ENCODE data around the gene GTF2H2C. TPM values are rescaled to one million over a fixed set of nuclear protein-coding genes. Genes with fewer than 3 reads are reported as not detected.
"Not testable (repeated sequence)": the region's sequence is repeated elsewhere in the genome, so short reads cannot be mapped to it uniquely, and the experiment has no call there.

The GTF2H2C gene
- total and polyA plus RNA-seq, 4 donors = 18.3 to 83.4 (median 26.7) TPM

- H3K9me3 ChIP-seq (ENCODE audit: control insufficient read depth in 4 of 4, insufficient read depth in 3 of 4, low read length in 3 of 4) = no peaks in the 10 kb centered on the region
- peaks cover 0 to 6% (median 3%) of the 10 kb centered on the region in 5 donors for H3K4me1 ChIP-seq (ENCODE audit: control insufficient read depth in 5 of 5, insufficient read depth in 5 of 5, low read length in 5 of 5)
- no peak for TF ChIP-seq CTCF (IDR thresholded peaks at IDR 0.05; ENCODE audit: control extremely low read depth, extremely low read depth)
- H3K36me3 ChIP-seq (ENCODE audit: control insufficient read depth in 4 of 4, insufficient read depth in 4 of 4, low read length in 4 of 4) = no peaks in the 10 kb centered on the region
- 32 to 33% methylated on average over 3 of the region's 3 CpGs for WGBS, 2 donors
- no peak for ATAC-seq (ENCODE audit: insufficient read depth, low FRiP score)
- no peak overlapping the region for H3K9ac ChIP-seq (ENCODE audit: insufficient read depth in 1 of 2, low read length in 2 of 2)
- no peaks in the 10 kb centered on the region for H3K27me3 ChIP-seq (ENCODE audit: control insufficient read depth in 3 of 3, insufficient read depth in 3 of 3, low read length in 2 of 3)
- no peak for DNase-seq
- no peak overlapping the region for H3K4me3 ChIP-seq
- H3K27ac ChIP-seq (ENCODE audit: low read depth in 1 of 2, low read length in 1 of 2) = no peak overlapping the region
These were observed 28.6 kb upstream of the GTF2H2C start for GRCh38 chr5:69531406-69531801.

GRCh38 chr5:69537911-69538310 is 22.1 kb upstream of the GTF2H2C start:
- H3K36me3 ChIP-seq (ENCODE audit: control insufficient read depth in 4 of 4, insufficient read depth in 4 of 4, low read length in 4 of 4); H3K4me3 ChIP-seq; H3K9ac ChIP-seq (ENCODE audit: insufficient read depth in 1 of 2, low read length in 2 of 2); DNase-seq; ATAC-seq (ENCODE audit: insufficient read depth, low FRiP score); H3K27ac ChIP-seq (ENCODE audit: low read depth in 1 of 2, low read length in 1 of 2); H3K27me3 ChIP-seq (ENCODE audit: control insufficient read depth in 3 of 3, insufficient read depth in 3 of 3, low read length in 2 of 3); H3K9me3 ChIP-seq (ENCODE audit: control insufficient read depth in 4 of 4, insufficient read depth in 3 of 4, low read length in 3 of 4); H3K4me1 ChIP-seq (ENCODE audit: control insufficient read depth in 5 of 5, insufficient read depth in 5 of 5, low read length in 5 of 5): not testable (repeated sequence)
- WGBS, 2 donors = 89 to 92% methylated on average over 2 to 3 of the region's 3 CpGs

GRCh38 chr5:69538735-69539134 is 21.3 kb upstream of the GTF2H2C start:
- not testable (repeated sequence) for H3K27ac ChIP-seq (ENCODE audit: low read depth in 1 of 2, low read length in 1 of 2); H3K36me3 ChIP-seq (ENCODE audit: control insufficient read depth in 4 of 4, insufficient read depth in 4 of 4, low read length in 4 of 4); H3K4me3 ChIP-seq; DNase-seq; H3K27me3 ChIP-seq (ENCODE audit: control insufficient read depth in 3 of 3, insufficient read depth in 3 of 3, low read length in 2 of 3); ATAC-seq (ENCODE audit: insufficient read depth, low FRiP score); H3K9me3 ChIP-seq (ENCODE audit: control insufficient read depth in 4 of 4, insufficient read depth in 3 of 4, low read length in 3 of 4); H3K9ac ChIP-seq (ENCODE audit: insufficient read depth in 1 of 2, low read length in 2 of 2); H3K4me1 ChIP-seq (ENCODE audit: control insufficient read depth in 5 of 5, insufficient read depth in 5 of 5, low read length in 5 of 5)
- 88 to 100% methylated on average over 1 of the region's 2 CpGs for WGBS, 2 donors

- DNase-seq; H3K4me3 ChIP-seq; H3K4me1 ChIP-seq (ENCODE audit: control insufficient read depth in 5 of 5, insufficient read depth in 5 of 5, low read length in 5 of 5); H3K9ac ChIP-seq (ENCODE audit: insufficient read depth in 1 of 2, low read length in 2 of 2); ATAC-seq (ENCODE audit: insufficient read depth, low FRiP score); H3K9me3 ChIP-seq (ENCODE audit: control insufficient read depth in 4 of 4, insufficient read depth in 3 of 4, low read length in 3 of 4); H3K36me3 ChIP-seq (ENCODE audit: control insufficient read depth in 4 of 4, insufficient read depth in 4 of 4, low read length in 4 of 4); H3K27me3 ChIP-seq (ENCODE audit: control insufficient read depth in 3 of 3, insufficient read depth in 3 of 3, low read length in 2 of 3); H3K27ac ChIP-seq (ENCODE audit: low read depth in 1 of 2, low read length in 1 of 2): not testable (repeated sequence)
- no CpG with 5 or more reads among the region's 1 CpG for WGBS, 2 donors
These were observed 18.6 kb upstream of the GTF2H2C start for GRCh38 chr5:69541347-69541746.

- H3K9me3 ChIP-seq (ENCODE audit: control insufficient read depth in 4 of 4, insufficient read depth in 3 of 4, low read length in 3 of 4); H3K36me3 ChIP-seq (ENCODE audit: control insufficient read depth in 4 of 4, insufficient read depth in 4 of 4, low read length in 4 of 4); ATAC-seq (ENCODE audit: insufficient read depth, low FRiP score); H3K27ac ChIP-seq (ENCODE audit: low read depth in 1 of 2, low read length in 1 of 2); H3K27me3 ChIP-seq (ENCODE audit: control insufficient read depth in 3 of 3, insufficient read depth in 3 of 3, low read length in 2 of 3); H3K9ac ChIP-seq (ENCODE audit: insufficient read depth in 1 of 2, low read length in 2 of 2); H3K4me3 ChIP-seq; DNase-seq; H3K4me1 ChIP-seq (ENCODE audit: control insufficient read depth in 5 of 5, insufficient read depth in 5 of 5, low read length in 5 of 5): not testable (repeated sequence)
- WGBS, 2 donors = no CpG with 5 or more reads among the region's 3 CpGs
These were observed 17.0 kb upstream of the GTF2H2C start for GRCh38 chr5:69542838-69543618.

GRCh38 chr5:69544602-69545001 is 15.4 kb upstream of the GTF2H2C start:
- not testable (repeated sequence) for H3K36me3 ChIP-seq (ENCODE audit: control insufficient read depth in 4 of 4, insufficient read depth in 4 of 4, low read length in 4 of 4); ATAC-seq (ENCODE audit: insufficient read depth, low FRiP score); H3K9ac ChIP-seq (ENCODE audit: insufficient read depth in 1 of 2, low read length in 2 of 2); DNase-seq; H3K9me3 ChIP-seq (ENCODE audit: control insufficient read depth in 4 of 4, insufficient read depth in 3 of 4, low read length in 3 of 4); H3K27me3 ChIP-seq (ENCODE audit: control insufficient read depth in 3 of 3, insufficient read depth in 3 of 3, low read length in 2 of 3); H3K4me3 ChIP-seq; H3K27ac ChIP-seq (ENCODE audit: low read depth in 1 of 2, low read length in 1 of 2); H3K4me1 ChIP-seq (ENCODE audit: control insufficient read depth in 5 of 5, insufficient read depth in 5 of 5, low read length in 5 of 5)
- no CpG with 5 or more reads among the region's 7 CpGs for WGBS, 2 donors

GRCh38 chr5:69560587-69561431 is 818 bp downstream of the GTF2H2C start:
- not testable (repeated sequence) for H3K27me3 ChIP-seq (ENCODE audit: control insufficient read depth in 3 of 3, insufficient read depth in 3 of 3, low read length in 2 of 3); H3K9ac ChIP-seq (ENCODE audit: insufficient read depth in 1 of 2, low read length in 2 of 2); ATAC-seq (ENCODE audit: insufficient read depth, low FRiP score); H3K36me3 ChIP-seq (ENCODE audit: control insufficient read depth in 4 of 4, insufficient read depth in 4 of 4, low read length in 4 of 4); H3K9me3 ChIP-seq (ENCODE audit: control insufficient read depth in 4 of 4, insufficient read depth in 3 of 4, low read length in 3 of 4); H3K4me3 ChIP-seq; H3K4me1 ChIP-seq (ENCODE audit: control insufficient read depth in 5 of 5, insufficient read depth in 5 of 5, low read length in 5 of 5); H3K27ac ChIP-seq (ENCODE audit: low read depth in 1 of 2, low read length in 1 of 2)
- peak in 1 of 3 donors; percentile 0 for DNase-seq
- WGBS, 2 donors = 25 to 30% methylated on average over 18 to 24 of the region's 31 CpGs

All from lung (tissue), 12 donors.